ENCODE measurements around the gene SPACA6.

The SPACA6 gene

GRCh38 chr19:51691584-51692428, 1.3 kb upstream of the SPACA6 start:
- CTCF ChIA-PET = no interaction called here
- POLR2A ChIA-PET = no interaction called here
- DNase-seq (ENCODE audit: extremely low spot score) = no peak
- TF ChIP-seq, protein P1, sequence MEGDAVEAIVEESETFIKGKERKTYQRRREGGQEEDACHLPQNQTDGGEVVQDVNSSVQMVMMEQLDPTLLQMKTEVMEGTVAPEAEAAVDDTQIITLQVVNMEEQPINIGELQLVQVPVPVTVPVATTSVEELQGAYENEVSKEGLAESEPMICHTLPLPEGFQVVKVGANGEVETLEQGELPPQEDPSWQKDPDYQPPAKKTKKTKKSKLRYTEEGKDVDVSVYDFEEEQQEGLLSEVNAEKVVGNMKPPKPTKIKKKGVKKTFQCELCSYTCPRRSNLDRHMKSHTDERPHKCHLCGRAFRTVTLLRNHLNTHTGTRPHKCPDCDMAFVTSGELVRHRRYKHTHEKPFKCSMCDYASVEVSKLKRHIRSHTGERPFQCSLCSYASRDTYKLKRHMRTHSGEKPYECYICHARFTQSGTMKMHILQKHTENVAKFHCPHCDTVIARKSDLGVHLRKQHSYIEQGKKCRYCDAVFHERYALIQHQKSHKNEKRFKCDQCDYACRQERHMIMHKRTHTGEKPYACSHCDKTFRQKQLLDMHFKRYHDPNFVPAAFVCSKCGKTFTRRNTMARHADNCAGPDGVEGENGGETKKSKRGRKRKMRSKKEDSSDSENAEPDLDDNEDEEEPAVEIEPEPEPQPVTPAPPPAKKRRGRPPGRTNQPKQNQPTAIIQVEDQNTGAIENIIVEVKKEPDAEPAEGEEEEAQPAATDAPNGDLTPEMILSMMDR (IDR thresholded peaks at IDR 0.05; ENCODE audit: control extremely low read depth, extremely low read depth, low read depth, missing control alignments) = no peak

- ChIA-PET POLR2A (no interaction called here), CTCF (no interaction called here)
- TF ChIP-seq, protein P1 (IDR thresholded peaks at IDR 0.05; ENCODE audit: control extremely low read depth, extremely low read depth, low read depth, missing control alignments) = no peak
- DNase-seq (ENCODE audit: extremely low spot score) = no peak
These were observed 662 bp upstream of the SPACA6 start for GRCh38 chr19:51692468-51692867.

- ChIA-PET CTCF (no interaction called here), POLR2A (no interaction called here)
- DNase-seq (ENCODE audit: extremely low spot score) = peak; percentile 7
- TF ChIP-seq, protein P1 (IDR thresholded peaks at IDR 0.05; ENCODE audit: control extremely low read depth, extremely low read depth, low read depth, missing control alignments) = no peak
These were observed 689 bp downstream of the SPACA6 start for GRCh38 chr19:51693819-51694218.

- POLR2A ChIA-PET = no interaction called here
- peak; percentile 8 for DNase-seq (ENCODE audit: extremely low spot score)
- CTCF ChIA-PET = interaction anchor here (1.1 kb wide), 1 partner anchor 9 kb away, joined by 5 read pairs; no protein-coding TSS in a partner anchor
- TF ChIP-seq, protein P1 (IDR thresholded peaks at IDR 0.05; ENCODE audit: control extremely low read depth, extremely low read depth, low read depth, missing control alignments) = no peak
These were observed 1.4 kb downstream of the SPACA6 start for GRCh38 chr19:51694318-51695085.

- TF ChIP-seq, protein P1 (IDR thresholded peaks at IDR 0.05; ENCODE audit: control extremely low read depth, extremely low read depth, low read depth, missing control alignments) = no peak
- POLR2A ChIA-PET = no interaction called here
- DNase-seq (ENCODE audit: extremely low spot score) = peak; percentile 5
- CTCF ChIA-PET = interaction anchor here (0.9 to 1.1 kb wide), 2 partner anchors 9 to 222 kb away, joined by 3 to 5 read pairs; no protein-coding TSS in a partner anchor
These were observed 2.0 kb downstream of the SPACA6 start for GRCh38 chr19:51695088-51695487.

DNA sequence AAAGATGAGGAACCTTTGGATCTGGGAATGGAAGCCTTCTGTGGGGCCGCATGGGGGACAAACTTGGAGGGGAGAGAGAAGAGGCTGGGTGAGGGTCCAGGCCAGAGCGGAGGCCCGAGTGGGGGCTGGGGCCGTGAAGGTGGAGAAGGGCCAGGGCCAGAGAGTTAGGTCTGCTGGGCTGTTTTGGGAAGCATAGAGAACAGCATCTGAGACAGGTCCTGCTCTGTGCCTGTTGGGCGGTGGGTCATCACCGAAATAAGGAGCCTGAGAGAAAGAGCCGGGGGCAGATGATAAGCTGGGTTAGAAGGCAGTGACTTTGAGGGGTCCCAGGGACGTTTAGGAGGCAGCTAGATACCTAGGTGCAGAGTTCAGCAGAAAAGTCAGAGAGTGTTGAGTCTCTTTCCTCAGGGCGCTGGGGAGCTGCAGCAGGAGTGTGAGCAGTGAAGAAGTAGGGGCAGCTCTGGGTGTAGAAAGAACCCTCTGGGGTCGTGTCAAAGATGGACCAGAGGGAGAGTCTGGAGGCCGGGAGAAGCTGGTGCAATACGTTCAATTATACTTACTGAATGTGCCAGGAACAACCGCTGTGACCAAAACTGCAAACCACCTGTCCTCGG, 2.7 kb downstream of the SPACA6 start:
- ChIA-PET POLR2A (no interaction called here), CTCF (interaction anchor here (0.9 kb wide), 2 partner anchors 81 to 223 kb away, joined by 3 read pairs; no protein-coding TSS in a partner anchor)
- peak; percentile 3 for DNase-seq (ENCODE audit: extremely low spot score)
- TF ChIP-seq, protein P1 (IDR thresholded peaks at IDR 0.05; ENCODE audit: control extremely low read depth, extremely low read depth, low read depth, missing control alignments) = no peak
